HG03095 (cell line): Measurements from ENCODE around the gene HDAC10.
"Not testable (repeated sequence)": the region's sequence is repeated elsewhere in the genome, so short reads cannot be mapped to it uniquely, and the experiment has no call there.

Experiments used
- ATAC-seq: cut with Tn5 transposase; IDR thresholded peaks from one replicate; pipeline ENCODE4 v1.9.1; 2021; ENCODE audit warnings: moderate library complexity; ENCODE audit not compliant: unreplicated experiment

Gene HDAC10

GRCh38 chr22:50205781-50206569 lies 45.1 kb downstream of the HDAC10 start:
- no peak for ATAC-seq

DNA sequence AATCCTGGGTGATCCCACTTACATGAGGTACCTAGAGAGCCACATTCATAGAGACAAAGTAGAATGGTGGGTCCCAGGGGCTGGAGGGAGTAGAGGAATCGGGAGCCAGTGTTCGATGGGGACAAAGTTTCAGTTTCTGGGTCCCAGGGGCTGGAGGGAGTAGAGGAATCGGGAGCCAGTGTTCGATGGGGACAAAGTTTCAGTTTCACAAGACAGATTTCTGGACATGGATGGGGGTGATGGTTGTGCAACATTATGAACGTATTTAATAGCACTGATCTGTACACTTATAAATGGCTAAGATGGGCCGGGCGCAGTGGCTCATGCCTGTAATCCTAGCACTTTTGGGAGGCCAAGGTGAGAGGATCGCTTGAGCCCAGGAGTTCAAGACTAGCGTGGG lies 46.1 kb downstream of the HDAC10 start:
- ATAC-seq = not testable (repeated sequence)

DNA sequence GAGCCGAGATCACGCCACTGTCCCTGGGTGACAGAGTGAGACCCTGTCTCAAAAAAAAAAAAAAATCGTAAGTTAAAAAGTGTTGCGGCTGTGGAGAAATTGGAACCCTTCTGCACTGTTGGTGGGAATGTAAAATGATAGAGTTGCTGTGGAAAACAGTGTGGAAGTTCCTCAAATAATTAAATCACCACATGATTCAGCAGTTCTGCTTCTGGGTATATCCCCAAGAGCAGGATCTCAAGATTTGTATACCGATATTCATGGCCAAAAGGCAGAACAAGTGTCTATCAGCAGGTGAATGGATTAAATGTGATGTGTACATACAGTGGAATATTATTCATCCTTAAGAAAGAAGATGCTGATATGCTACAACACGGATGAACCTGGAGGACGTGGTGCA lies 46.5 kb downstream of the HDAC10 start:
- ATAC-seq = no peak

DNA sequence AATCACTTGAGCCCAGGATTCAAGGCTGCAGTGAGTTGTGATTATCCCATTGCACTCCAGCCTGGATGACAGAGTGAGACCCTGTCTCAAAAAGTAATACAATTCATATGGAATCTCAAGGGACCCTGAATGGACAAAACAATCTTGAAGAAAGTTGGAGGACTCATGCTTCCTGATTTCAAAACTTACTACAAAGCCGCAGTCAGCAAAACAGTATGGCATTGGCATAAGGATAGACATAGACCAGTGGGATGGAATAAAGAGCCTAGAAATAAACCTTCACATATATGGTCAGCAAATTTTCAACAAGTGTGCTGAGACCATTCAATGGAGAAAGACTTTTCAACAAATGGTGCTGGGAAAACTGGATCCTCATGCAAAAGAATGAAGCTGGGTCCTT lies 47.8 kb downstream of the HDAC10 start:
- ATAC-seq = no peak

DNA sequence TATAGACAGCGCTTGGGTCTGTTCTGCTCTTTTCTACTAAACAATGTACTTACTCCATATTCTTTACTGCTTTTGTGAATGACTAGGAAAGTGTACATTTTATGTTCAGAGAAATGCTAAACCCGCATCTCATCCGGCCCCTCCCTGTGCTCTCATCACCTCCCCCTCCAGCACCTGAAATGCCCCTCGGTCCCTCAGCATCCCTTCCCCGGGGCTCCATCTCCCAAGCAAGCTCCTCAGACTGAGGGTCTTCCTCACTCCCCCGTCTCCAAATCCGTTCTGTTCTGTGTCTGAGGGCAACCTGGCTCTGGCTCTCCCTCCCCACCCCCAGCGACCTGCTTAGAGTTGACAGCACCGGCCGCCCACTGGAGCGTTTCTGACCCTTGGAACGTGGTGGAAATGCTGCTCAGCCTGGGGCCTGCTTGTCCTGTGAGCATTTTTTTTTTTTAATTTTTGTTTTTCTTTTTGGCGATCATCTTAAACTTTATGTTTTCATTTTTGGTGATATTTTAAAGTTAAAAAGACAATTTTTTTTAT lies 48.9 kb downstream of the HDAC10 start:
- ATAC-seq = no peak

GRCh38 chr22:50201191-50202129 lies 49.6 kb downstream of the HDAC10 start:
- peak; percentile 12 for ATAC-seq

- peak; percentile 50 for ATAC-seq
These were observed 50.4 kb downstream of the HDAC10 start, which contains the start of gene SELENOO for GRCh38 chr22:50200461-50201190. TSS of gene SELENOO (plus strand) at chr22:50201011. CDS start at chr22:50201037, 26 bp downstream.

DNA sequence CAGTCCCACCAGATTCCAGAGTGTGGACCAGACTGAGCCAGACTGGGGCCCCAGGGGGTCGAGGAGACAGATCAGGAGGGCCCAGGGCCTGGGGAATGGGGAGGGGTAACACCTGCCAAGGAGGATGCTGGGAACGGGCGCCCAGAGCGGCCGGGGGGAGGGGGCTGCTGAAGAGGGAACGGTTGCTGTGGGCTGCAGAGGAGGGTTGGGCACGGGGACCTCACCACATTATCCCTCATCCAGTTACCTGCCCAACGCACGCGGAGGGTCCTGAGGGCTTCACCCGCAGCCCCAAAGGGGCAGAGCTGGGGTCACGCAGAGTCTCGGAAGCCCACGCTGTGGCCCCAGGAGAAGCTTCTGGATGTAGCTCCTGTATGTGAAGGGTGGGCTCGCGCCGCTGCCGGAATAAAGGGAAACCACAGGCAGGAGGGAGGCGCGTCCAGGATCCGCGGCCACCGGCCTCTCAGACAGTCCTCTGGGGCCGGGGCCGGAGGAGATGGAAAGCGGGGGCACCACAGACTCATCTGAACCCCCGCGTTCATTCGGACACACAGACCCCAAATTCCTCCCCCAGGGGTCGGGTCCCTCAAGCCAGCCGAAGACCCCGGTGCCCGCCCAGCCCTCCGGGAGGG lies 51.1 kb downstream of the HDAC10 start:
- ATAC-seq = no peak

DNA sequence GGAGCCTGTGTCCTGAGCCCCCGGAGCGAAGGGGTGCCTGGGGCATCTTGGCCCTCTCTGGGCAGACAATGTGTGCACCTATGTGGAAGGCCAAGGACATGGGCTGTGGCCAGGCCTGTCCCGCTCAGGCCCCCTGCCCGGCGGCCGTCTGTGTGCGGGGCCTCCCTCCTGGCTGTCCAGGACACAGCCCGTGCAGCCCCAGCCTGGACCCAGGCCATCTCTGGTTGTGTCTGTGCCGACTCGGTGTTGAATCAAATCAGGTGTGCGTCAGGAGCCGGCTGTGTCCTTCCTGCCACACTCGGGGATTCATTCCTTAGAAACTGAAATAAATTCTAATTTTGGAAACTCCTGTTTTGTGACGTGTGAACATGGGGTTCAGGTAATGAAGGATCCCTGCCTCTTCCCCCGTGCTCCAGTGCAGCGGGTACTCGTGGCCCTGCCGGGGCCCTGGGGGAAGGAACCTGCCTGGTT lies 51.8 kb downstream of the HDAC10 start:
- no peak for ATAC-seq

- no peak for ATAC-seq
These were observed 52.4 kb downstream of the HDAC10 start for GRCh38 chr22:50198624-50199017.

GRCh38 chr22:50197856-50198623 lies 53.0 kb downstream of the HDAC10 start:
- no peak for ATAC-seq

DNA sequence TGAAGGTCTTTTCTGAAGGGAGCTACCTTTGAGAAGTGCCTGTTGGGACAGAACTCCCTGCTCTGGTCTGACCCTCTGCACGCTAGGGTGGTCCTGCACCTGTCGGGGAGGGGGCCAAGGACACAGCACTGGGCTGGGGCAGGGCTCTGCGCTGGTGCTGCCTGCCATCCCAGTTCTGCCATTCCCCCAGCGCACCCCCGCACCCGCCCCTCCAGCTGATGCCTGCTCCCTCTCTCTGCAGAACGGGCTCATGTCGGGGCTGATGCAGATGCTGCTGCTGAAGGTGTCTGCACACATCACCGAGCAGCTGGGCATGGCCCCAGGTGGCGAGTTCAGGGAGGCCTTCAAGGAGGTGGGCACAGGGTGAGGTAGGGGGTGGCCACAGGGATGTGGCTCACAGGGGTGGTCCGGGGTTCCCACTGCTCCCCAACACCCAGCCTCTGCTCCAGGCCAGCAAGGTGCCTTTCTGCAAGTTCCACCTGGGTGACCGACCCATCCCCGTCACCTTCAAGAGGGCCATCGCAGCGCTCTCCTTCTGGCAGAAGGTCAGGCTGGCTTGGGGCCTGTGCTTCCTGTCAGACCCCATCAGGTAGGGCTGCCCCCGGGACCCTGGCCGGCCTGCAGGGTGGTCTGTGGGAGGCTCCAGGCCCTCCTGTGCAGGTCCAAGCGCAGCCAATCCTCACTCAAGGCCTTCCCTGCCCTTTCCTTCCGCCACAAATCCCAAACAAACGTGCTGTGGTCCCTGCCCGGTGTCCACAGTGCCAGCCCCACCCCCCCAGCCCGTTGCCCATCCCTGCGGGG lies 53.9 kb downstream of the HDAC10 start:
- ATAC-seq = no peak

GRCh38 chr22:50196256-50196655 lies 54.8 kb downstream of the HDAC10 start:
- no peak for ATAC-seq
